Karpas-422 (cell line): ENCODE measurements around the gene CTRL. TPM values are rescaled to one million over a fixed set of nuclear protein-coding genes. Genes with fewer than 3 reads are reported as not detected.

Source experiments
- DNase-seq: peaks from one replicate; pipeline ENCODE4 v3.0.0-alpha.2; 2015
- H2AFZ ChIP-seq: fragments of 200-600 bp; sonication (generic); 2 replicates; pipeline ENCODE4 v1.6.1; 2014; ENCODE audit warnings: antibody characterized with exemption, low read length, mixed read lengths
- H3K27ac ChIP-seq: fragments of 200-600 bp; sonication (generic); 2 replicates; pipeline ENCODE4 v1.5.1; 2014; ENCODE audit warnings: mild to moderate bottlenecking, low read length, moderate library complexity
- H3K27me3 ChIP-seq: fragments of 200-600 bp; sonication (generic); 2 replicates; pipeline ENCODE4 v1.6.1; 2014; ENCODE audit warnings: low read length, mixed read lengths
- H3K36me3 ChIP-seq: fragments of 200-600 bp; sonication (generic); 2 replicates; pipeline ENCODE4 v1.6.1; 2014; ENCODE audit warnings: low read length, mixed read lengths; ENCODE audit not compliant: insufficient read depth
- H3K4me1 ChIP-seq: fragments of 200-600 bp; sonication (generic); 2 replicates; pipeline ENCODE4 v1.6.1; 2014; ENCODE audit warnings: mild to moderate bottlenecking, low read length, mixed read lengths
- H3K4me2 ChIP-seq: fragments of 200-600 bp; sonication (generic); 2 replicates; pipeline ENCODE4 v1.6.1; 2014; ENCODE audit warnings: low read length, low read depth, mild to moderate bottlenecking; ENCODE audit not compliant: poor library complexity, severe bottlenecking
- H3K4me3 ChIP-seq: fragments of 200-600 bp; sonication (generic); 2 replicates; pipeline ENCODE4 v1.5.1; 2014; ENCODE audit warnings: mild to moderate bottlenecking, antibody characterized with exemption, low read length, mixed read lengths
- H3K79me2 ChIP-seq: fragments of 200-600 bp; sonication (generic); 2 replicates; pipeline ENCODE4 v1.6.1; 2014; ENCODE audit warnings: mild to moderate bottlenecking, low read length, mixed read lengths
- H3K9ac ChIP-seq: fragments of 200-600 bp; sonication (generic); 2 replicates; pipeline ENCODE4 v1.6.0; 2014; ENCODE audit warnings: low read length
- H3K9me2 ChIP-seq: fragments of 200-600 bp; sonication (generic), shearing (Covaris generic); replicated peaks from 2 replicates; pipeline ENCODE4 v1.6.0; 2014; ENCODE audit warnings: mild to moderate bottlenecking, low read length, moderate library complexity; ENCODE audit not compliant: insufficient read depth
- H3K9me3 ChIP-seq: fragments of 300-700, 200-600 bp; sonication (generic); 2 replicates; pipeline ENCODE4 v1.6.1; 2014; ENCODE audit warnings: low read length, mixed read lengths
- H4K20me1 ChIP-seq: fragments of 200-600 bp; sonication (generic); 2 replicates; pipeline ENCODE4 v1.6.1; 2014; ENCODE audit warnings: mild to moderate bottlenecking, antibody characterized with exemption, low read length, low read depth; ENCODE audit not compliant: insufficient read depth
- total RNA-seq: library from RNA; depleted of rRNA; stranded (reverse); fragments of >200 nt; shearing (Covaris generic); gene quantifications from 2 replicates; pipeline ENCODE4 v1.2.3, GENCODE V29; 2014; ENCODE audit warnings: low replicate concordance

The CTRL gene
- total RNA-seq, 1 experiment from 2014 or later, result 1.6 TPM

DNA sequence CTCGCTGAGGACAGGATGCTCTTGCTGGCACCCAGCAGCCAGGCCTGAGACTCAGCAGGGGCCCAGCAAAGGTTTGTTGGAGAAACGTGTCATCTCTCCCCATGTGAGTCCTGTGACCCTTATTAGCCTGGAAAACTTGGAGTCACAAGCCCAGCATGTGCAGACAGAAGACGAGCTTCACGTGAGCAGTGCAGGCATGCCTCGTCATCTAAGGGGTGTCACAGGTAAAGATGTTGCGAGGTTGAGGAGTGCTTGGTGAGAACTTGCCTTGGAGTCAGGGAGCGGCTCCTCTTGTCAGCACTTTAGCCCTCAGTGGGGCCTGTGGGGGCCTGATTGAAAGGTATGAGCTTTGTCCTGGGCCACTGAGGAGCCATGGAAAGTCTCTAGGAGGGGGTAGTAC is 2.1 kb upstream of the CTRL start:
- no peak overlapping the region for H3K4me2 ChIP-seq
- H3K9me2 ChIP-seq, result no peaks in the 10 kb centered on the region
- no peak overlapping the region for H3K4me3 ChIP-seq
- peaks cover 27% of the 10 kb centered on the region for H3K4me1 ChIP-seq
- H3K27ac ChIP-seq, result no peak overlapping the region
- DNase-seq, result no peak
- H2AFZ ChIP-seq, result no peak overlapping the region
- no peaks in the 10 kb centered on the region for H4K20me1 ChIP-seq
- H3K36me3 ChIP-seq, result peaks cover 19% of the 10 kb centered on the region; the same call in 1 of the 2 replicates
- no peaks in the 10 kb centered on the region for H3K27me3 ChIP-seq
- no peak overlapping the region for H3K9ac ChIP-seq
- no peaks in the 10 kb centered on the region for H3K9me3 ChIP-seq
- peaks cover 30% of the 10 kb centered on the region for H3K79me2 ChIP-seq

DNA sequence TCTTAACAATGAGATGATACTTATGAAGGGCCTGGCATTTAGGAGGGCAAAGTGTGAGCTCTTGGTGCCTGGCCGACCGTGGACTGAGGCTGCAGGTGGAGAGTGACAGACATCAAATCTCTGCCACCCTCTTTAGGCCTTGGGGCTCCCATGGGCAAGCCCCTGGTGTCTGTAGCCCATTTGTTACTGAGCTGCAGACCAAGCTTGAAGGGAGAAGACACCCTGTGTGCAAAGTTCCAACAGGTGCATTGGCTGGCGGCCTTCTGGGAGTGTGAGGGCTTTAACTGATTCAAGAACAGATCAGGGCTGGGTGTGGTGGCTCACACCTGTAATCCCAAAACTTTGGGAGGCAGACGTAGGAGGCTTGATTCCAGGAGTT is 789 bp upstream of the CTRL start:
- Histone ChIP-seq H3K9ac (no peak overlapping the region), H3K9me2 (no peaks in the 10 kb centered on the region), H3K27me3 (no peaks in the 10 kb centered on the region), H3K4me1 (peaks cover 20% of the 10 kb centered on the region), H3K79me2 (peaks cover 24% of the 10 kb centered on the region), H3K4me3 (no peak overlapping the region), H3K36me3 (peaks cover 19% of the 10 kb centered on the region; the same call in 1 of the 2 replicates), H3K4me2 (no peak overlapping the region), H3K27ac (no peak overlapping the region), H3K9me3 (no peaks in the 10 kb centered on the region), H4K20me1 (no peaks in the 10 kb centered on the region), H2AFZ (no peak overlapping the region)
- DNase-seq, result no peak

DNA sequence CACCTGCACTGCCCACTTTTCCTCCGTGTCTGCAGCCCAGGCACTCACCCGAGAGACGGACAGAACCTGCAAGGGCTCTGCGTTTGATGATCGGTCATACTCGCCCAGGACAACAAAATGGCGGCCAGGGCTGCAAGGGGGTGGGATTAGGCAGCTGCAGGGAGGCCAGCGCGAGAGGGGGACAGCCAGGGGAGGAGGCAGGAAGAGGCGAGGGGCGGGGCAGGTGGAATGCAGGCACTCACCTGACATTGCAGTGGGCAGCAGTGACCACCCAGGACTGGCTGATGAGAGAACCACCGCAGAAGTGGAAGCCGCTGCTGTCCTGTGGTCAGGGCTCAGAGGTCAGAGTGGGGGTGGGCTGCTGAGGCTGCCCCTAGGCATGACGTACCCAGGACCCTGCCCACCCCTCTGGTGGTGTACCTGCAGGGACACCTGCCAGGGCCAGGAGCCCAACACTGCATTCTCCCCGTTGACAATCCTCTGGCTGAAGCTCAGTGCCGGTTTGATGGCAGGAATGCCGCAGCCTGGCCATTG is 917 bp downstream of the CTRL start:
- Histone ChIP-seq H3K27me3 (no peaks in the 10 kb centered on the region), H2AFZ (no peak overlapping the region), H3K27ac (no peak overlapping the region), H3K4me3 (no peak overlapping the region), H3K9me3 (no peaks in the 10 kb centered on the region), H3K4me2 (no peak overlapping the region), H3K79me2 (peaks cover 9% of the 10 kb centered on the region), H4K20me1 (no peaks in the 10 kb centered on the region), H3K4me1 (peaks cover 26% of the 10 kb centered on the region), H3K9me2 (no peaks in the 10 kb centered on the region), H3K36me3 (peaks cover 19% of the 10 kb centered on the region; the same call in 1 of the 2 replicates), H3K9ac (no peak overlapping the region)
- no peak for DNase-seq

GRCh38 chr16:67930191-67930590 is 1.5 kb downstream of the CTRL start:
- DNase-seq, result no peak
- Histone ChIP-seq H2AFZ (no peak overlapping the region), H3K27ac (no peak overlapping the region), H4K20me1 (no peaks in the 10 kb centered on the region), H3K4me1 (peaks cover 23% of the 10 kb centered on the region), H3K4me3 (no peak overlapping the region), H3K27me3 (no peaks in the 10 kb centered on the region), H3K79me2 (peaks cover 6% of the 10 kb centered on the region), H3K9ac (no peak overlapping the region), H3K9me3 (no peaks in the 10 kb centered on the region), H3K4me2 (no peak overlapping the region), H3K9me2 (no peaks in the 10 kb centered on the region), H3K36me3 (peaks cover 18% of the 10 kb centered on the region; the same call in 1 of the 2 replicates)

DNA sequence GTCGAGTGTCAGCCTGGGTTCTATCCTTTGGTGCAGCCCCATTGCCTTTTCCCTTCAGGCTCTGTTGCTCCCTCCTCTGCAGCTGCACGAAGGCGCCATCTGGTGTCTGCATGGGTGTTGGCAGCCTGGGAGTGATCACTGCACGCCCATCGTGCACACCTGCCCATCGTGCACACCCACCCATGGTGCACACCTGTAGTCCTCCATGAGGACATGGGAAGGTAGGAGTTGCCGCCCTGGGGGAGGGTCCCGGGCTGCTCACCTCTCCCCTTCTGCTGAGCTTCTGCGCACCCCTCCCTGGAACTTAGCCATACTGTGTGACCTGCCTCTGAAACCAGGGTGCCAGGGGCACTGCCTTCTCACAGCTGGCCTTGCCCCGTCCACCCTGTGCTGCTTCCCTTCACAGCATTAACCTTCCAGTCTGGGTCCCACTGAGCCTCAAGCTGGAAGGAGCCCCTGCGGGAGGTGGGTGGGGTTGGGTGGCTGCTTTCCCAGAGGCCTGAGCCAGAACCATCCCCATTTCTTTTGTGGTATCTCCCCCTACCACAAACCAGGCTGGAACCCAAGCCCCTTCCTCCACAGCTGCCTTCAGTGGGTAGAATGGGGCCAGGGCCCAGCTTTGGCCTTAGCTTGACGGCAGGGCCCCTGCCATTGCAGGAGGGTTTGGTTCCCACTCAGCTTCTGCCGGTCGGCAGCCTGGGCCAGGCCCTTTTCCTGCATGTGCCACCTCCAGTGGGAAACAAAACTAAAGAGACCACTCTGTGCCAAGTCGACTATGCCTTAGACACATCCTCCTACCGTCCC is 2.9 kb downstream of the CTRL start:
- Histone ChIP-seq H3K9me3 (no peaks in the 10 kb centered on the region), H3K9me2 (no peaks in the 10 kb centered on the region), H3K36me3 (peaks cover 4% of the 10 kb centered on the region; the same call in 1 of the 2 replicates), H3K4me1 (peaks cover 12% of the 10 kb centered on the region), H4K20me1 (no peaks in the 10 kb centered on the region), H2AFZ (no peak overlapping the region), H3K27ac (no peak overlapping the region), H3K79me2 (no peaks in the 10 kb centered on the region; the same call in 1 of the 2 replicates), H3K9ac (no peak overlapping the region), H3K27me3 (no peaks in the 10 kb centered on the region), H3K4me3 (no peak overlapping the region), H3K4me2 (no peak overlapping the region)
- peak; percentile 93 for DNase-seq

DNA sequence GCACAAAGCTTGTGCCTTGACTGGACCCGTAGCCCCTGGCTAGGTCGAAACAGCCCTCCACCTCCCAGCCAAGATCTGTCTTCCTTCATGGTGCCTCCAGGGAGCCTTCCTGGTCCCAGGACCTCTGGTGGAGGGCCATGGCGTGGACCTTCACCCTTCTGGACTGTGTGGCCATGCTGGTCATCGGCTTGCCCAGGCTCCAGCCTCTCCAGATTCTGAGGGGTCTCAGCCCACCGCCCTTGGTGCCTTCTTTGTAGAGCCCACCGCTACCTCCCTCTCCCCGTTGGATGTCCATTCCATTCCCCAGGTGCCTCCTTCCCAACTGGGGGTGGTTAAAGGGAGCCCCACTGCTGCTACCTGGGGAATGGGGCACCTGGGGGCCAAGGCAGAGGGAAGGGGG is 3.5 kb downstream of the CTRL start:
- H2AFZ ChIP-seq, result no peak overlapping the region
- H3K79me2 ChIP-seq, result no peaks in the 10 kb centered on the region; the same call in 1 of the 2 replicates
- H3K4me2 ChIP-seq, result no peak overlapping the region
- no peaks in the 10 kb centered on the region for H3K36me3 ChIP-seq
- peak; percentile 41 for DNase-seq
- H3K27ac ChIP-seq, result no peak overlapping the region
- H4K20me1 ChIP-seq, result no peaks in the 10 kb centered on the region
- H3K27me3 ChIP-seq, result no peaks in the 10 kb centered on the region
- no peaks in the 10 kb centered on the region for H3K9me2 ChIP-seq
- H3K9me3 ChIP-seq, result no peaks in the 10 kb centered on the region
- no peak overlapping the region for H3K4me3 ChIP-seq
- H3K9ac ChIP-seq, result no peak overlapping the region
- peaks cover 12% of the 10 kb centered on the region for H3K4me1 ChIP-seq

DNA sequence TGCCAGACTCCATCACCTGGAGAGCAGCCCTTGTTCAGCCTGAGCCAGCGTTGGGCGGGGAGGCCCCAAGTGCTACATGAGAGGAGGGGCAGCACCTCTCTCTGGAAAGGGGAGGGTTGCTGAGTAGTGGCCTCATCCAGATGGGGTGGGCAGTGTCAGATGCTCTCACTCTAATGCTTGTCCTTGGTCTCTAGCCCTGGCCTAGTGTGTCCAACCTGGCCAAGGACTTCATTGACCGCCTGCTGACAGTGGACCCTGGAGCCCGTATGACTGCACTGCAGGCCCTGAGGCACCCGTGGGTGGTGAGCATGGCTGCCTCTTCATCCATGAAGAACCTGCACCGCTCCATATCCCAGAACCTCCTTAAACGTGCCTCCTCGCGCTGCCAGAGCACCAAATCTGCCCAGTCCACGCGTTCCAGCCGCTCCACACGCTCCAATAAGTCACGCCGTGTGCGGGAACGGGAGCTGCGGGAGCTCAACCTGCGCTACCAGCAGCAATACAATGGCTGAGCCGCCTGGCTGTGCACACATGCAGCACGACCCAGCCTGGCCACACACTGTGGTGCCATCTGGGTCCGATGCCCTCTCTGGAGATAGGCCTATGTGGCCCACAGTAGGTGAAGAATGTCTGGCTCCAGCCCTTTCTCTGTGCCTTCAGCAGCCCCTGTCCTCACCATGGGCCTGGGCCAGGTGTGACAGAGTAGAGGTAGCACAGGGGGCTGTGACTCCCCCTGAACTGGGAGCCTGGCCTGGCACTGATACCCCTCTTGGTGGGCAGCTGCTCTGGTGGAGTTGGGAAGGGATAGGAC is 4.3 kb downstream of the CTRL start:
- H3K9ac ChIP-seq, result no peak overlapping the region
- peaks cover 12% of the 10 kb centered on the region for H3K4me1 ChIP-seq
- no peaks in the 10 kb centered on the region; the same call in 1 of the 2 replicates for H3K79me2 ChIP-seq
- no peaks in the 10 kb centered on the region for H3K27me3 ChIP-seq
- no peaks in the 10 kb centered on the region for H3K9me3 ChIP-seq
- H4K20me1 ChIP-seq, result no peaks in the 10 kb centered on the region
- H3K9me2 ChIP-seq, result no peaks in the 10 kb centered on the region
- no peak overlapping the region for H3K4me2 ChIP-seq
- DNase-seq, result peak; percentile 42
- no peak overlapping the region for H3K27ac ChIP-seq
- no peaks in the 10 kb centered on the region for H3K36me3 ChIP-seq
- no peak overlapping the region for H2AFZ ChIP-seq
- H3K4me3 ChIP-seq, result no peak overlapping the region

GRCh38 chr16:67926181-67926750 is 5.4 kb downstream of the CTRL start:
- Histone ChIP-seq H3K4me1 (peaks cover 12% of the 10 kb centered on the region), H3K4me3 (no peak overlapping the region), H3K27me3 (no peaks in the 10 kb centered on the region), H3K9me2 (no peaks in the 10 kb centered on the region), H3K4me2 (no peak overlapping the region), H2AFZ (no peak overlapping the region), H3K27ac (no peak overlapping the region), H3K79me2 (no peaks in the 10 kb centered on the region; the same call in 1 of the 2 replicates), H3K36me3 (no peaks in the 10 kb centered on the region), H3K9me3 (no peaks in the 10 kb centered on the region), H3K9ac (0 out of 2 replicates have a peak overlapping the region, but pooled peaks have one; percentile 18), H4K20me1 (no peaks in the 10 kb centered on the region)
- DNase-seq, result peak; percentile 71
